Measurements from ENCODE around the gene ABCD3.

The ABCD3 gene

GRCh38 chr1:94401206-94401605, 17.0 kb upstream of the ABCD3 start:
- H3K27me3 ChIP-seq (ENCODE audit: insufficient read depth, low read length, poor library complexity, severe bottlenecking): no peaks in the 10 kb centered on the region

GRCh38 chr1:94406446-94406845, 11.7 kb upstream of the ABCD3 start:
- Histone ChIP-seq H2AFZ (ENCODE audit: low read length) (no peak overlapping the region), H3K4me1 (ENCODE audit: insufficient read depth, low read length, poor library complexity, severe bottlenecking) (peaks cover 6% of the 10 kb centered on the region), H3K9ac (ENCODE audit: low read depth, low read length, poor library complexity, severe bottlenecking) (no peak overlapping the region), H3K79me2 (ENCODE audit: insufficient read depth, low read length) (no peaks in the 10 kb centered on the region), H3K27me3 (ENCODE audit: insufficient read depth, low read length, poor library complexity, severe bottlenecking) (no peaks in the 10 kb centered on the region), H3K9me3 (ENCODE audit: insufficient read depth, low read depth, low read length) (no peaks in the 10 kb centered on the region), H3F3A (ENCODE audit: low read depth) (no peaks in the 10 kb centered on the region), H3K9me2 (replicated peaks; ENCODE audit: low read depth, low read length) (no peaks in the 10 kb centered on the region), H3K4me3 (ENCODE audit: low read length, poor library complexity, severe bottlenecking) (no peak overlapping the region), H3K36me3 (ENCODE audit: insufficient read depth, low read length) (no peaks in the 10 kb centered on the region), H4K20me1 (ENCODE audit: insufficient read depth, low read length, poor library complexity, severe bottlenecking) (no peaks in the 10 kb centered on the region), H3K4me2 (ENCODE audit: low read depth, low read length, poor library complexity, severe bottlenecking) (no peak overlapping the region)
- TF ChIP-seq CTCF (conservative IDR thresholded peaks at IDR 0.05; ENCODE audit: low read length) (no peak), EZH2phosphoT487 (IDR thresholded peaks at IDR 0.05; ENCODE audit: borderline replicate concordance) (no peak)

More at GRCh38 chr1:94401206-94401605, 17.0 kb upstream of the ABCD3 start:
- no peaks in the 10 kb centered on the region for H3K79me2 ChIP-seq (ENCODE audit: insufficient read depth, low read length)
- no peaks in the 10 kb centered on the region for H4K20me1 ChIP-seq (ENCODE audit: insufficient read depth, low read length, poor library complexity, severe bottlenecking)
- H3K9me3 ChIP-seq (ENCODE audit: insufficient read depth, low read depth, low read length): no peaks in the 10 kb centered on the region
- no peak for TF ChIP-seq EZH2phosphoT487 (IDR thresholded peaks at IDR 0.05; ENCODE audit: borderline replicate concordance)
- no peak overlapping the region for H3K4me2 ChIP-seq (ENCODE audit: low read depth, low read length, poor library complexity, severe bottlenecking)
- no peaks in the 10 kb centered on the region for H3F3A ChIP-seq (ENCODE audit: low read depth)
- no peaks in the 10 kb centered on the region for H3K4me1 ChIP-seq (ENCODE audit: insufficient read depth, low read length, poor library complexity, severe bottlenecking)
- no peaks in the 10 kb centered on the region for H3K9me2 ChIP-seq (replicated peaks; ENCODE audit: low read depth, low read length)
- H3K36me3 ChIP-seq (ENCODE audit: insufficient read depth, low read length): no peaks in the 10 kb centered on the region
- H3K4me3 ChIP-seq (ENCODE audit: low read length, poor library complexity, severe bottlenecking): no peak overlapping the region
- H3K9ac ChIP-seq (ENCODE audit: low read depth, low read length, poor library complexity, severe bottlenecking): no peak overlapping the region
- H2AFZ ChIP-seq (ENCODE audit: low read length): no peak overlapping the region

GRCh38 chr1:94408104-94408830, 9.9 kb upstream of the ABCD3 start:
- Histone ChIP-seq H3K9me3 (ENCODE audit: insufficient read depth, low read depth, low read length) (no peaks in the 10 kb centered on the region), H2AFZ (ENCODE audit: low read length) (no peak overlapping the region), H4K20me1 (ENCODE audit: insufficient read depth, low read length, poor library complexity, severe bottlenecking) (no peaks in the 10 kb centered on the region), H3K9me2 (replicated peaks; ENCODE audit: low read depth, low read length) (no peaks in the 10 kb centered on the region), H3K79me2 (ENCODE audit: insufficient read depth, low read length) (no peaks in the 10 kb centered on the region), H3K4me3 (ENCODE audit: low read length, poor library complexity, severe bottlenecking) (no peak overlapping the region), H3K27me3 (ENCODE audit: insufficient read depth, low read length, poor library complexity, severe bottlenecking) (no peaks in the 10 kb centered on the region), H3K9ac (ENCODE audit: low read depth, low read length, poor library complexity, severe bottlenecking) (no peak overlapping the region), H3K4me2 (ENCODE audit: low read depth, low read length, poor library complexity, severe bottlenecking) (no peak overlapping the region), H3K36me3 (ENCODE audit: insufficient read depth, low read length) (no peaks in the 10 kb centered on the region), H3K4me1 (ENCODE audit: insufficient read depth, low read length, poor library complexity, severe bottlenecking) (peaks cover 8% of the 10 kb centered on the region), H3F3A (ENCODE audit: low read depth) (no peaks in the 10 kb centered on the region)
- no peak for TF ChIP-seq CTCF (conservative IDR thresholded peaks at IDR 0.05; ENCODE audit: low read length)
- no peak for TF ChIP-seq EZH2phosphoT487 (IDR thresholded peaks at IDR 0.05; ENCODE audit: borderline replicate concordance)

GRCh38 chr1:94411237-94411636, 7.0 kb upstream of the ABCD3 start:
- H3K4me1 ChIP-seq (ENCODE audit: insufficient read depth, low read length, poor library complexity, severe bottlenecking): peaks cover 26% of the 10 kb centered on the region
- H3K9me3 ChIP-seq (ENCODE audit: insufficient read depth, low read depth, low read length): no peaks in the 10 kb centered on the region
- no peak for TF ChIP-seq EZH2phosphoT487 (IDR thresholded peaks at IDR 0.05; ENCODE audit: borderline replicate concordance)
- no peak for TF ChIP-seq CTCF (conservative IDR thresholded peaks at IDR 0.05; ENCODE audit: low read length)
- no peaks in the 10 kb centered on the region for H3K27me3 ChIP-seq (ENCODE audit: insufficient read depth, low read length, poor library complexity, severe bottlenecking)
- no peak overlapping the region for H3K4me3 ChIP-seq (ENCODE audit: low read length, poor library complexity, severe bottlenecking)
- H2AFZ ChIP-seq (ENCODE audit: low read length): no peak overlapping the region
- H4K20me1 ChIP-seq (ENCODE audit: insufficient read depth, low read length, poor library complexity, severe bottlenecking): no peaks in the 10 kb centered on the region
- no peak overlapping the region for H3K9ac ChIP-seq (ENCODE audit: low read depth, low read length, poor library complexity, severe bottlenecking)
- no peak overlapping the region for H3K4me2 ChIP-seq (ENCODE audit: low read depth, low read length, poor library complexity, severe bottlenecking)
- H3K79me2 ChIP-seq (ENCODE audit: insufficient read depth, low read length): no peaks in the 10 kb centered on the region
- no peaks in the 10 kb centered on the region for H3K36me3 ChIP-seq (ENCODE audit: insufficient read depth, low read length)
- 0 out of 2 replicates have a peak, but pooled peaks cover under 1% of the 10 kb centered on the region for H3F3A ChIP-seq (ENCODE audit: low read depth)
- no peaks in the 10 kb centered on the region for H3K9me2 ChIP-seq (replicated peaks; ENCODE audit: low read depth, low read length)
